Measurements from ENCODE around the gene GIMAP5.

GIMAP5 gene

DNA sequence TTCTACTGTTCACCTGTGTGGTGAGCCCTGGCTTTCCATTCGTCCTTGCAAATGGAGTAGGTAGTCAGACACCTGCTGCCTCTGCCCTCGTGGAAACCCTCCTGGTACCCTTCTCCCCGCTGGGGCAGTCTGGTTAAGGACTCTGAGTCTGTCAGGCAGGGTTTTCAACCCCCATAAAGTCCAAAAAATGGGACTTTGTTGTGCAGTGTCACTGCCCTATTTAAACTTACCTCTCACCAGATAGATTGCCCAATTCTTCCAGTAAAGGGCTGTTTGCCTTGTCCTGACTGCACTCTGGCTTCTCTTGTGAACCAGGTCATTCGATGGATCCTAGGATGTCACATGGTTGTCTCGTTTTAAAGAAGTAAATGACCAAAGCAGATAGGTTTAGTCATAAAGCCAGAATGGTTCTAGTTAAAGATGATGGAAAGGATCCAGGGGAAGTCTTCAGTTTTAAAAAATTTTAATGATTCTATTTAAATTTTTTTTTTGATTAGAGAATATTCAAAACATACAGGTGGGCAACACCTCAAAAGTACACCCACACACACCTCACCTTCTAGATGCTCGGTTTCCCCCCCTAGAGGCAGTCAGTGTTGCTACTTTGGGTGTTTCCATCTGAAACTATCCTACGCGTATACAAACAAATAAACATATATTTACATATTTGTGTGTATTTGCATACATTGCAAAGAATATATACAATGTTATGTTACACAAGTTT lies 41.0 kb downstream of the GIMAP5 start:
- FAIRE-seq = no peak

DNA sequence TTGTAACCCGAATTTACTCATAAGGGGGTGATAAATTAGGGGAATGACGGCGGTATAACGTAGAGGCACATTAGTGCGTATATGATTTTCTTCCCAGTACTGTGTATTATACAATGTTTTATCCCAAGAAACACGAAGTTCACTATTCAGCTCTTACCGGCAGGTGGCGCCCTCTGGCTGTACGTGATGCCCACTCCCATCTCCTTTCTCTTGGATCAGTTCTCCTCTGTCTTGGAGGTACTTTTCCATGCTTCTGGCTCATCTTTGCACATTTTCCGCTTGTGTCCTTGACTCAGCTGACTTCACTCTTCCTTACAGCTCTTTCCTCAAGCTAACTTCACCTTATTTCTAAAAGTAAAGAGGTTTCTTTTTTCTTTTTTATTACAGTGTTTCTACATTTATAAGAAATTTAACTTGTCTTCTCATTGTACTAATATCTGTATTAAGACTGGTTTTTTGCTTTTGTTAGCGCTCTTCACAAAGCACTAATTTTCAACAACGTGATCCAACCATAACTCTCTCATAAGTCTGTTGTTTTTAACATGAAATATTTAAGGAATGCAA lies 41.6 kb downstream of the GIMAP5 start:
- peak; percentile 93 for FAIRE-seq

DNA sequence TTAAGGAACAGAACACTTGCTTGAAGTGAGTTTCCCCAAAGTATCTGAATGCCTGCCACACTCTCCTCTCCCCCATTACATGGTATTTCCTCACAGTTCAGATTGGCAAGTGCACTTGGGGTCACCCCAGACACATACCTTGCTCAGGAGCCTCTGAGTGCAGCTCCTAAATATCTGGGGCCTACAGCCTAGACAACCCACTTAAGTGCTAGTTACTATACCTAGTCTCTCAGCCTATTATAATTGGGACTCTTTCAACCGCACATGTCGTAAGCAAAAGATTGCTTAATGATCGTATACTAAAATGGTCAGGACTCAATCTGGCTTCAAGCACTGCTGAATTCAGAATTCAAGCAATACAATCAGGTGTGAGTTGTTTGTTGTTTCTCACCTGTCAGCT lies 43.1 kb downstream of the GIMAP5 start:
- no peak for FAIRE-seq

DNA sequence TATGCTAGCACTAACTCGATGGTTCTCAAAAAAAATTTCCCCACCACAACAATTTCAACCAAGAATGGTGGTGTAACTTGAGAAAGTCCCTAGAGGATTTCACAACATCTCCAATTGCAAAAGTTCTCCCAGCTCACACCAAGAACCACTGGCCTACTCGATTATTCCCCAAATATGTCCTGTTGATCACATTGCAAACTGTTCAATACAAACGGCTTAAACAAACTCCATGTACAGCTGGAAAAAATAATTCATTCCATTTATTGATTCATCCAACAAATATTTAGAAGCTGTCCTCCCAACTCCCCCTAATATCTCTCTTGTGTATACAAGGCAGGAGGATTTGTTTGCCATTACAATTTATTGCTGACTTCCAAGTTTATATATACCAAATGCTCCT lies 43.9 kb downstream of the GIMAP5 start:
- FAIRE-seq = no peak

DNA sequence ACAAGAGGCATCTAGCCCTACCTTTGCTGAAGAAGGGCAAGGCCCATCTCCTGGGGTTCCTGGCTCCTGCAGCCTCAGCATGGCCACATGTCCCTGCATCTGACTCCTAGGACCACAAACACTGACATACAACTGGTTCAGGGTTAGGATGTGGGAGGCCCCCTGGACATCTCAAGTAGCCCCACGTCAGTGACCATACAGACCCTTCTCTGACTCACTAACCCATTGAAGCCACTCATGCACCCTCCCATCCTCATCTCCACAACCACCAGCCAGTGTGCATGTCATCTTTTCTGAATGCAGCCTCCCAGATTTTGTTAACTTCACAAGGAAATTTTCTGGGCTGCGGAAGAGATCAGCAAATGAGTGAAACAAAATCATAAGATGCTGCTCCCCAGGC lies 44.7 kb downstream of the GIMAP5 start:
- FAIRE-seq = no peak

DNA sequence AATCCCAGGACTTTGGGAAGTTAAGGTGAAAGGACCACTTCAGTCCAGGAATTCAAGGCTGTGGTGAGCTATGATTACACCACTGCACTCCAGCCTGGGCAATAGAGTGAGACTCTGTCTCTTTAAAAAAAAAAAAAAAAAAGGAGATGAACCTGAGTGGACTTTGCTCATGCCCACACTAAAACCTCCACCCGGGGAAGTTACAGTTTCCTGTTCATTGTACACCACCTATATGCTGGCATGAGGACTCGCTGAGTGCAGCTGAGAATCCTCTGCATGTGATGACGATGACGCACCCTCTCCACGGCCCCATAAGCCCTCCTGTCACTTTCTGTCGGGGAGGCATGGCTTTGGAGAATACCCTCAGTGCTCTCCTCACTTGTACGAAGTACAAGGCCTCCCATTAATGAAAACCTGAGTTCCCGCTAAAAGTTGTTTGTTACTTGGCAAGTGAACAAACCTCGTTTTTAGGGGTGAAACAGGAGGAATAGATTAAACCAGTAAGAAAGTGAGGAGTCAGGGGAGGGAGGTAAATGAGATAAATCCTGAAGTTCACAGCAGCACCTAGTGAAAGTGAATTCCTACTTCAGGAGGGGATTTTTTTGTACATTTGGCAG lies 47.0 kb downstream of the GIMAP5 start:
- FAIRE-seq = no peak

DNA sequence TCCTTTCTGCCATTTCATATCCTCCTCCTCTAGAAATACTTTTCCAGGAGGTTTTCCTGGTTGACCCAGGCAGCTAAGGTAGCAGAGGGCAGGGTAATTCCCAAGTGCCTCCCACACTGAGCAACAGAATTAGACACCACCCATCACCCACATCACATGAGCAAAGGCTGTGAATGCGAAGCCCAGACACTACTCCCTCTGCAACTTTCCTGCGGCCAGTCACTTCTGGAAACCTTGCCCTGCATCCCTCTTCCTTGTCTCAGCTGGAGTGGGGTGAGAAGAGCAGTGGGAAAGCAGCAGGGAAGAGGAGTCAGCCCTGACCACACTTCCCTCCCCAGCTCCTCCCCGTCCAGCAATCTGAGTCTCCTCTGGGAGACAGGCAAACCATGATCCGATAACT lies 47.7 kb downstream of the GIMAP5 start:
- no peak for FAIRE-seq

DNA sequence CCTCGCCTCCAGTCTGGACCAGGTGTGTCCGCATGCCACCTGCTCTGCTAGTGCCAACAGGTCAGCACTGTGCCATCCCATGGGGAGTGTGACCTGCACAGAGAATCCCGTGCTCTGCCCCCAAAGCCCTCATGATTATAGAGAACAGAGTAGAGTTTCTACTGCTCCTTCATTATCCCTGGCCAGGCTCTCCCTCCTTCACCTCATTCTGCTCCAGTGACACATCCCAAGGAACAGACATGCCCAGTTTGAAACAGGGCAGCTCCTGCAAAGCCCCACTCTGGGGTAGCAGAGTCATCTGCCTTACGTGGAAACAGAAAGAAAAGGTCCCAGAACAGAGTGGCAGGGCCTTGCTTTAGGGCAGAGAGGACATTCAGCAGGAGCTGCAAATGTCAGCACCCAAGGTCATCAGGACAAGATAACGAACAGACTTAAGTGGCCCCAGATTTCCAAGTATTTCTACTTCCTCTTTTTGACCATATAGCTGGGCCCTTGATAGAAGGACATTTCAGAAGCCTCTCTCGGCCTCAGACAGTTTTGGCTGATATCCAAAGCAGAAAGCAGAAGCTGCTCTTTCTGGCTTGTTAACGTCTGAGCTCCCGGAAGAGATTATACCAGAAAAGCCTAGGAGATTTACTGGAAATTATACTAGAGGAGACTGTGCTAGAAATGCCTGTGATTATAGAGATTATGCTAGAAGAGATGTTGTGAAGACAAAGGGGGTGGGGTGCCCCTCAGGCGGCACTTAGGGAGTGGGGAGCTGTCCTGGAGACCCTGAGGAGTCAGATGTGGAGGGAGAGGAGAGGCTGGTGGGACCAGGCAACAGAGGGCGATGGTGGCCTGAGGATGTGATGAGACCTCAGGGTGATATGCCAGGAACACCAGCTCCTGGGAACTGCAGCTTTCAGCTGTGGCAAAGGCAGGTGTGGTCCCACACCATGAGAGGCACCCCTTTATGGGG lies 50.4 kb downstream of the GIMAP5 start:
- FAIRE-seq = no peak

DNA sequence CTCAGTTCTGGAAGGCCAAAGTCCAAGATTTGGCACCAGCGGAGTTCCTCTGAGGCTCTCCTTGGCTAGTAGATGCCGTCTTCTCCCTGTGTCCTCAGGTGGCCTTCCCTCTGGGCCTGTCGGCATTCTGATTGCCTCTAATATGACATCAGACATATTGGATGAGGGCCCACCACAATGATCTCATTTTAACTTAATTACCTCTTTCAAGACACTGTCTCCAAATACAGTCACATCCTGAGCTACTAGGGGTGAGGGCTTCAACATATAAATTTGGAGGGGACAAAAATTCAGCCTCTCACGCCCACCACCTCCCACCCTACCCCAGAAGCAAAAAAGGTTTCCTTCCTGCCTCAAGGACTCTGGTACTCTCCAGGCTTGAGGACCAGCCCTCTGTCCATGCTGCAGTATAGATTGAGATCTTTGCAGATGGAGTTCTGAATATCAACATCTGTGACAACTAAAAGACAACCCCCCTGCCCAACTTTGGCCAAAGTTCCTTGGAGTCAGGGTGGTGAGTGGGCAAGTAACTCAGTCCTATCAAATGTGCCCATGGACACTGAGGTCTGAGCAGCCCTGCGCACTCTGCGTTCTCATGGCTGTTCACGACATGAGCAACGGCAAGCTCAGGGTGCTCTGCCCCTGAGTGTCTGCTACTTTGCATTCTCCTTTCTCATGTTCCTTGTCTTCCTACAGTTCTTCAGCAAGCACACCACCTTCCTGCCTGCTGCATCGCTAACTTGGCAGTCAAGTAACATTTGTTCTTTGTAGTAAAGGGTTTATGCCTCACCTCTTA lies 51.5 kb downstream of the GIMAP5 start:
- no peak for FAIRE-seq

DNA sequence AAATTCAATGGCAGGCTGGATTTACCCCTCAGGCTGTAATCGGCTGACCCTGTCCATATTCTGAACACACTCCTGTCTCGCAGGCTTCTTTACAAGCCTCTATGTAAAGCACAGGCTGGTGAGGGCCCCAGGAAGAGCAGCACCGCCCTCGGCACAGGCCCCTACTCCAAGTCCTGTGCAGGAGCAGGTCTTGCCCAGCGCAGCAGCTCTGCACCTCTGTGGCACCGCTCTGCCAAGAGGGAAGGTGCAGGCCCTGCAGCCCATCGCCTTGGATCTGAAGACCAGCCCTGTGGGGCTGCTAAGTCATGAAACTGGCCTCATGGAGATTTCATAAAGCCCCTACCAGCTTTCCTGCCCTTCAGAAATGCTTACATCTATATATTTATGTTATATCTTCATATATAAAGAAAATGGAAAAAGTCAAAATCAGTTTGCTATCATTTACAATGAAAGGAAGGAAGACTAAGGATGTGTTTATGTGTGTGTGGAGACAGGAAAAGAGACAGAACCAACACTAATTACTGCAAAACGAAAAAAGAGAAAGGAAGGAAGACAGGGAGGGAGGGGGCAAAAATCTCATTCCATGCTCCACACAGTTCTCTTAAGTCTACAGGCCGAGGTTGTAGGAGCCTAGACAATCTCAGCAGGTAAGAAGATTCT lies 53.3 kb downstream of the GIMAP5 start:
- no peak for FAIRE-seq

DNA sequence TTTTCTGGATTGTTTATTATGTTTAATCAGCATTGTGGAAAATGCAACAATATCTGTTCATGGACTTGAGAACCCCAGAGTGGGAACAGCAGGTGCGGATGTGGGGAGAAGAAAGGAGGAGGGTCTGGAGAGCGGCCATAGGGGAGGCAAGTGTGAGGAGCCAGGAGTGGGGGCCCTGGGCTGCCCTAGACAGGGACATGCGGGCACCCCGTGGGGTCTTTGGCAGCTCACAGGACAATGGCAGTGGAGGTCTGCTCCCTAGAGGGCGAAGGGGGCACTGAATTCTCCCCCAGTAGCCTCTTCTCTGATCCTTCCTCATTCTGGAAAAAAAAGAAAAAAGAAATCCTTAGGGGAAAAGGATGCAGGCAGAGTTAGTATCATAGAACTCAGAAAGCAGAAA lies 54.1 kb downstream of the GIMAP5 start:
- no peak for FAIRE-seq

DNA sequence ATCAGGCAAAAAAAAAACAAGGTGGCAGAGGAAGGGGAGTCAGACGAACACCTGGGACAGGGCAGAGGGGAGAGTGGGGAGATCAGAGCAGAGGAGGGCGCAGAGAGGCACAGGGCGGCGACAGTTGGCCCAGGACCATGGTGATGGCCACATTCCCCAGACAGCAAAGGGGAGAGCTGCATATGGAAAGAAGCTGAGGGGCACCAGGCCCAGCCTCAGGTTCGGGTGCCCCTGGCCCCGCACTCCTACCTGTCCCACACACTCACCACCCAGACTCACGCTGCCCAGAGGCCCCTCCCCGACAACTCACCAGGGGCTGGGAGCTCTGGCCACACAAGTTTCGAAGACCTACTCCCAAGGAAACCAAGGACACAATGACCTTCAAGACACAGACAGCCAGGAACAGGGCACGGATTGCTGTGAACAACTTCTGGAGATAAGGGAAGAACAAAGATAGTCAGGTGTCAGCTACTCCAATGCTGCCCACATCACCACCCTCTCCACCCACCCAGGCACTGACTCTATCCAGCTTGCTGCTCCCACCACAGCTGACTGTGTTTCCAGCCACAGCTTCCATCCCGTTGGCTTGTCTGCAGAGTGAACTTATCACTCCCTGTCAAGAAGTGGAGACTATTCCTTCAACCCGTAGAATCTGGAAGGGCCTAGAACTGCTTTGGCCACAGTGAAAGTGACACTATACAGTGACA lies 54.7 kb downstream of the GIMAP5 start:
- FAIRE-seq = no peak

All from G401.6 (cell line).